Stimulated activated CD4-positive, alpha-beta T cell treated with anti-CD3 and anti-CD28 coated beads, Interleukin-12 subunit alpha, Interleukin-12 subunit beta, amount 100 ng/mL, for 24 hours (primary cell): Measurements from ENCODE around the gene KIAA0930.
"Not testable (repeated sequence)": the region's sequence is repeated elsewhere in the genome, so short reads cannot be mapped to it uniquely, and the experiment has no call there.

Source experiments
- DNase-seq, 2 experiments: peaks; one replicate each; pipeline ENCODE4 v3.0.0-alpha.2; 2020; ENCODE audit warnings: low read depth in 2 of 2

KIAA0930 gene

GRCh38 chr22:45200860-45201511, 39.7 kb downstream of the KIAA0930 start:
- no peak for DNase-seq

- DNase-seq, result no peak
Observed at GRCh38 chr22:45200230-45200629, 40.5 kb downstream of the KIAA0930 start.

DNA sequence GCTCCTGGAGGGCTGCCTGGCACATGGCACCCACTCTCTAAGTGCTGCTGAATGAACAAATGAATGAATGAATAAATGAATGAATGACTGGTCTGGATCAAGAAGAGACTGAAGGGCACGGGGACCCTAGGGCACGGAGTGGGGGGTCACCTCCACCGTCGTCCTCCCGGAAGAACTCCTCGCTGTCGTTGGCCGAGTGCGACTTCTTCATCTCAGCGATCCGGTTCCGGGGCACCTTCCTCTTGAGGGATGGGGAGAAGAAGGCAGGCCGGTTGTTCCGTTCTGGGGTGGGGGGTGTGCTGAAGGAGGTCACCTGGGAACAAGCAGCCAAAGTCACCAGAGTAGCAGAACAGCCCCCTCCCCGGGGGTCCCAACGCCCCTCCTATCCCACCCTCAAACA, 41.0 kb downstream of the KIAA0930 start:
- DNase-seq, result no peak

DNA sequence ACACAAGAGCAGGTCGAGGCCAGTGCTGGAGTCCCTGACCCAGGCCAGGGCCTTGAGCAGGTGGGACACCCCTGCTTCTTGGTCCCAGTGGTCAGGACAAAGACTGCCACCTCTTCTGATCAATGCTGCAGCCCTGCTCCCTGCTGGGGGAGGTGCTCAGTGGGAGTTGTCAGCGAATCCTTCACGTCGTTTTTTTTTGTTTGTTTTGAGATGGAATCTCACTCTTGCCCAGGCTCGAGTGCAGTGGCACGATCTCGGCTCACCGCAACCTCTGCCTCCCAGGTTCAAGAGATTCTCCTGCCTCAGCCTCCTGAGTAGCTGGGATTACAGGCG, 42.3 kb downstream of the KIAA0930 start:
- DNase-seq, result no peak

GRCh38 chr22:45197606-45198462, 42.9 kb downstream of the KIAA0930 start:
- DNase-seq, result no peak

DNA sequence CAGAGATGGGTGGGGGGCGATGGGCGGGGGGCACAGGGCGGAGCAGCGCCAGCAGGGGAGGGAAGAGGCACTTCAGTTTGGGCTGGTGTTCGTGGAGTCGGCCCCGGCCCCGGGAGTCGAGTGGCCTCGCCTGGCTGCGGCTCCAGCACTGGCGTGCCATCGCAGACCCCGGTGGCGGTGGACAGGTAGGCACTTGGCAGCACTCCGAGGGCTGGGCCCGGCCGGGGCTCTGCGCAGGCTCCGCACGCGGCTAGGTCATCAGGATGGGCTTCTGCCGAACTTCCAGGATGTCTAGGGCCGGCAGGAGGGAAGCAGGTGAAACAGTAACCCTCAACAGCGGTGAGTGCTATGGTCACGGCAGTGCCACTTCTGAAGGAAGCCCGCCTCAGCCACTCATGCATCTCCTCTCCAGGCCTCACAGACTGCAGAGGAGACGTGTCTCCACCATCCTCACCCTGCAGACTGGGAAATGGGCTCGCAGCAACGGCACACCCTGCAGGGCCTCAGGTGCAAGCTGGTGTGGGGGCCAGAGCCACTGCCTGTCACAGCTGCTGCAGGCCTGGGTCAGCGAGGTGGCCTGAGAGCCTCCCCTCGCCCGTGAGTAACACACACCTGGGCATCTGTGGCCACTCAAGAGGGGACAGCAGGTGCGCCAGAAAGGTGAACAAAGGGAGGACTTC, 43.6 kb downstream of the KIAA0930 start:
- no peak for DNase-seq

DNA sequence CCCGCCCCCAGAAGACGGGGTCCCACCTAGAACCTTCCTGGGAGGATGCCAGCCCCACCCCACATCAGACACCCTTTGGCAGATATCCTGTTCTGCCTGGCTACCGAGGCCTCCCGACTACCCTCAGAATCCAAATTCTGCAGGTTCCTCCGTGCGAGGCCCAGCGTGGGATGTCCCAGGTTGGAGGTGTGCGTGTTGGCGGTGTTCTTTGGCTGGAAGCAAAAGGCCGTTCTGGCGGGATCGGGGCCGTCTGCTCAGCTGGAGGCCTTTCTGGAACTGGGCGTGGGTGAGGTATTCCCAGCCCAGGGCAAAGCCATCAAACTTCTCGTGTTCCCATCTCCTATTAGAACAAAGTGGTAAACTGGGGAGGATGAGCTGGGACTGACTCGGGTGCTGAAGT, 44.4 kb downstream of the KIAA0930 start:
- no peak for DNase-seq

DNA sequence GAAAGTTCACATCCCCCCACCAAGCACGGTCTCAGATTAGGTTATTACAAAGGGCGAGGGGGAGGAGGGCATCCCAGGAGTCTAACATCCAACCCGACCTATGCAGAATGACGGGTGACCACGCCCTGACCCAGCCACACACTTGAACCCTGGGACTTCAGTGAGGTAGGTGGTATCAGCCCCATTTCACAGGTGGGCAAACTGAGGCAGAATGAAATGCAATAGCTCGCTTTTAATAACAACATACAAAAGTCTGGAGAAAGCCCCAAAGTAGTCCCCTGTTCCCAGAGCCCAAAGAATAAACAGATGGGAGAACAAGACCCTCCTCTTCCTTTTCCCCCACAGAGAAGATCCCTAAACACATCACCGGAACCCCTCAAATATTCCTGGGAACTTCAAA, 45.1 kb downstream of the KIAA0930 start:
- no peak for DNase-seq

GRCh38 chr22:45194686-45195085, 46.0 kb downstream of the KIAA0930 start:
- no peak for DNase-seq

GRCh38 chr22:45192701-45193187, 48.0 kb downstream of the KIAA0930 start:
- DNase-seq, result no peak

GRCh38 chr22:45191746-45192145, 48.9 kb downstream of the KIAA0930 start:
- not testable (repeated sequence) for DNase-seq

GRCh38 chr22:45190202-45190872, 50.4 kb downstream of the KIAA0930 start:
- no peak for DNase-seq

DNA sequence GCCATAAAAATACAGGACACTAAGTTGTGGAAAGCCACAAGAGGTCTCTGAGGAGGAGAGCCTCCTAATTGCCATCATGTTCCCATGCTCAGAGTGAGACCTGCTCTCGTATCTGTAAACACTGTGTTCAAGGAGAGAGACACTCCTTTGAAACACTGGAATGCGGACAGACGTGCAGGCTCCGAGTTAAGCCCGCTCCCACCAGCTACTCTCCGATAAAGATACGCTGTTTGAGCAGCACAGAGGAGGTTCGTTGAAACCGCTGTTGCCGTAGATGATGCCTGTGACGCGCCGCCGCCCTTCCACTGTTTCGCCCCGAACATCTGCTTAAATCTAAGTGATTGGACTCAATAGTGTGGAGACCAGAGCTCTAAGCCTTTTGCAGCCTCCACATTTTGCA, 51.9 kb downstream of the KIAA0930 start:
- DNase-seq, result no peak

- no peak for DNase-seq
Observed at GRCh38 chr22:45187891-45188290, 52.8 kb downstream of the KIAA0930 start.

GRCh38 chr22:45185718-45186514, 54.8 kb downstream of the KIAA0930 start:
- no peak for DNase-seq

DNA sequence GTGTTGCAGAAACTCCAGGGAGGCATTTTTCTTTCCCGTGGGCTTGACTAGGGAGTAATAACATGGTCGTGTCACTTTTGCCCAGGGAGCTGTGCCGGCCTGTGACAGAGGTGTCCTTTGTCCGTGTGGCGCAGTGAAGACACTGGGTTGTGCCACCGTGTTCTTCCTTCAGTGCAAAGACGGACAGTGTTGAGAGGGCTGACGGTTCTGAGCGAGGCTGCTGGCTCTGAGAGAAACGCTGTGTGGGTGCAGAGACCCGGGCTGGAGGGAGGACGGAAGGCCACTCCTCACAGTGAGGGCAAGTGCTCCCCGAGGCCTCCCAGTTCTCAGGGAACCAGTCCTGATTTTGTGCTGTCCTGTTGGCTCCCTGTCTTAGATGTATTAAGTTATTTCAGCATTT, 56.7 kb downstream of the KIAA0930 start:
- no peak for DNase-seq

- DNase-seq, result no peak
Observed at GRCh38 chr22:45181766-45182165, 58.9 kb downstream of the KIAA0930 start.

GRCh38 chr22:45181240-45181639, 59.5 kb downstream of the KIAA0930 start:
- no peak for DNase-seq

- no peak for DNase-seq
Observed at GRCh38 chr22:45180146-45180679, 60.5 kb downstream of the KIAA0930 start.

GRCh38 chr22:45179276-45180049, 61.2 kb downstream of the KIAA0930 start:
- DNase-seq, result no peak
